ENCODE measurements around the gene DBNDD2.

The DBNDD2 gene

GRCh38 chr20:45448270-45448669 is 40.2 kb downstream of the DBNDD2 start:
- H3K27ac ChIP-seq (ENCODE audit: extremely low read depth, low read depth, low read length) = no peak overlapping the region
- H3K4me1 ChIP-seq (ENCODE audit: control insufficient read depth, insufficient read depth, low read length) = no peaks in the 10 kb centered on the region
- H3K4me3 ChIP-seq (ENCODE audit: low read depth, low read length) = no peak overlapping the region
- TF ChIP-seq MYNN (tag by site-specific recombination; IDR thresholded peaks at IDR 0.05; ENCODE audit: borderline replicate concordance) (no peak), HOXD13 (CRISPR knock-in tag; IDR thresholded peaks at IDR 0.05; ENCODE audit: borderline replicate concordance) (no peak), ZBTB44 (tag by site-specific recombination; IDR thresholded peaks at IDR 0.05) (no peak), TCF7L2 (IDR thresholded peaks at IDR 0.05; ENCODE audit: borderline replicate concordance, low read depth, low read length) (no peak), GLIS1 (tag by site-specific recombination; IDR thresholded peaks at IDR 0.05) (no peak), ZNF654 (tag by site-specific recombination; IDR thresholded peaks at IDR 0.05; ENCODE audit: low read depth) (no peak), GLI4 (tag by site-specific recombination; IDR thresholded peaks at IDR 0.05) (no peak), ZNF221 (tag by site-specific recombination; IDR thresholded peaks at IDR 0.05; ENCODE audit: borderline replicate concordance) (no peak), ZSCAN30 (tag by site-specific recombination; IDR thresholded peaks at IDR 0.05) (no peak), YY2 (tag by site-specific recombination; IDR thresholded peaks at IDR 0.05) (no peak), ZNF558 (tag by site-specific recombination; IDR thresholded peaks at IDR 0.05) (no peak), ZNF366 (tag by site-specific recombination; conservative IDR thresholded peaks at IDR 0.05) (no peak), PRDM2 (tag by site-specific recombination; IDR thresholded peaks at IDR 0.05; ENCODE audit: borderline replicate concordance) (no peak), ZEB2 (tag by site-specific recombination; IDR thresholded peaks at IDR 0.05) (no peak), HOXC10 (CRISPR knock-in tag; IDR thresholded peaks at IDR 0.05) (no peak), GFI1B (tag by site-specific recombination; IDR thresholded peaks at IDR 0.05) (no peak)
- TF ChIP-seq, protein P1, sequence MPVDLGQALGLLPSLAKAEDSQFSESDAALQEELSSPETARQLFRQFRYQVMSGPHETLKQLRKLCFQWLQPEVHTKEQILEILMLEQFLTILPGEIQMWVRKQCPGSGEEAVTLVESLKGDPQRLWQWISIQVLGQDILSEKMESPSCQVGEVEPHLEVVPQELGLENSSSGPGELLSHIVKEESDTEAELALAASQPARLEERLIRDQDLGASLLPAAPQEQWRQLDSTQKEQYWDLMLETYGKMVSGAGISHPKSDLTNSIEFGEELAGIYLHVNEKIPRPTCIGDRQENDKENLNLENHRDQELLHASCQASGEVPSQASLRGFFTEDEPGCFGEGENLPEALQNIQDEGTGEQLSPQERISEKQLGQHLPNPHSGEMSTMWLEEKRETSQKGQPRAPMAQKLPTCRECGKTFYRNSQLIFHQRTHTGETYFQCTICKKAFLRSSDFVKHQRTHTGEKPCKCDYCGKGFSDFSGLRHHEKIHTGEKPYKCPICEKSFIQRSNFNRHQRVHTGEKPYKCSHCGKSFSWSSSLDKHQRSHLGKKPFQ (tag by site-specific recombination; IDR thresholded peaks at IDR 0.05) = no peak
- no peaks in the 10 kb centered on the region for H3K9me3 ChIP-seq (ENCODE audit: control insufficient read depth, insufficient read depth, low read depth, low read length)
- CTCF ChIA-PET = interaction anchor here (7.9 kb wide), 1 partner anchor 10 kb away, joined by 90 read pairs; no protein-coding TSS in a partner anchor
- no peaks in the 10 kb centered on the region for H3K36me3 ChIP-seq (ENCODE audit: control insufficient read depth in 2 of 2, insufficient read depth in 1 of 2, low read length in 2 of 2)
- POLR2A ChIA-PET = no interaction called here

DNA sequence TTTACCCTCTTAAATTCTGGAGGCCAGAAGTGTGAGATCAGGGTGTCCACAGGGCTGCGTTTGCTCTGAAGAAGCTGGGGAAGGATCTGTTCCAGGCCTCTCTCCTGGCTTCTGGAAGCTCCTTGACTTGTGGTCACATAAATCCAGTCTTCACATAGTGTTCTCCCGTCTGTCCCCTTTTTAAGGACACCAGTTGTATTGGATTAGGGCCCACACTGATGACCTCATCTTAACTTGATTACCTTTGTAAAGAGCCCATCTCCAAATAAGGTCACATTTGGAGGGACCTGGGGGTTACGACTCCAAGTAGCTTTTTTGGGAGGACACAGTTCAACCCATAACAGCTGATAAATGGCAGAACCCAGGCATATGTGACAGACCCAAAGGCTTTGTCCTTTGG is 41.4 kb downstream of the DBNDD2 start:
- no peaks in the 10 kb centered on the region for H3K36me3 ChIP-seq (ENCODE audit: control insufficient read depth in 2 of 2, insufficient read depth in 1 of 2, low read length in 2 of 2)
- H3K9me3 ChIP-seq (ENCODE audit: control insufficient read depth, insufficient read depth, low read depth, low read length) = no peaks in the 10 kb centered on the region
- no peak overlapping the region for H3K27ac ChIP-seq (ENCODE audit: extremely low read depth, low read depth, low read length)
- H3K4me1 ChIP-seq (ENCODE audit: control insufficient read depth, insufficient read depth, low read length) = no peaks in the 10 kb centered on the region
- CTCF ChIA-PET = interaction anchor here (0.5 to 7.9 kb wide), 21 partner anchors 10 to 431 kb away, joined by 3 to 90 read pairs (median 5); partner anchors contain the start of genes DBNDD2 and ZSWIM1
- POLR2A ChIA-PET = interaction anchor here (0.6 kb wide), 1 partner anchor 1042 kb away, joined by 3 read pairs; no protein-coding TSS in a partner anchor
- H3K4me3 ChIP-seq (ENCODE audit: low read depth, low read length) = no peak overlapping the region
- TF ChIP-seq OVOL3 (tag by site-specific recombination; IDR thresholded peaks at IDR 0.05) (no peak), ZNF704 (tag by site-specific recombination; IDR thresholded peaks at IDR 0.05) (no peak), ATF2 (tag by site-specific recombination; IDR thresholded peaks at IDR 0.05; ENCODE audit: low read depth) (peak; percentile 77), IKZF3 (tag by site-specific recombination; IDR thresholded peaks at IDR 0.05) (no peak), ZNF48 (tag by site-specific recombination; IDR thresholded peaks at IDR 0.05) (no peak), ZNF335 (tag by site-specific recombination; conservative IDR thresholded peaks at IDR 0.05) (no peak), FEZF1 (tag by site-specific recombination; IDR thresholded peaks at IDR 0.05) (no peak), ZNF133 (tag by site-specific recombination; IDR thresholded peaks at IDR 0.05) (no peak), ZNF146 (tag by site-specific recombination; IDR thresholded peaks at IDR 0.05) (no peak)

Data from HEK293 (cell line).